HG02970 (cell line): Measurements from ENCODE around the gene SIRPG.

Experiments
- ATAC-seq: cut with Tn5 transposase; IDR thresholded peaks from one replicate; pipeline ENCODE4 v1.9.1; 2021; ENCODE audit warnings: mild to moderate bottlenecking, moderate library complexity, moderate number of reproducible peaks; ENCODE audit not compliant: unreplicated experiment, low FRiP score

SIRPG gene

GRCh38 chr20:1637226-1637625 lies 20.4 kb downstream of the SIRPG start:
- no peak for ATAC-seq

GRCh38 chr20:1636621-1637020 lies 21.0 kb downstream of the SIRPG start:
- no peak for ATAC-seq

- no peak for ATAC-seq
Measured at GRCh38 chr20:1635291-1635979, 22.1 kb downstream of the SIRPG start.

GRCh38 chr20:1633535-1633934 lies 24.0 kb downstream of the SIRPG start:
- ATAC-seq = no peak

- no peak for ATAC-seq
Measured at GRCh38 chr20:1632178-1632577, 25.4 kb downstream of the SIRPG start.

GRCh38 chr20:1631309-1632151 lies 26.0 kb downstream of the SIRPG start:
- no peak for ATAC-seq

- ATAC-seq = no peak
Measured at GRCh38 chr20:1630186-1630585, 27.4 kb downstream of the SIRPG start.

- ATAC-seq = no peak
Measured at GRCh38 chr20:1629321-1629720, 28.3 kb downstream of the SIRPG start.

- no peak for ATAC-seq
Measured at GRCh38 chr20:1628621-1629020, 29.0 kb downstream of the SIRPG start.

GRCh38 chr20:1627200-1627550 lies 30.4 kb downstream of the SIRPG start:
- ATAC-seq = no peak

GRCh38 chr20:1626528-1627199 lies 30.9 kb downstream of the SIRPG start:
- ATAC-seq = no peak

- ATAC-seq = no peak
Measured at GRCh38 chr20:1625083-1625690, 32.4 kb downstream of the SIRPG start.

GRCh38 chr20:1623501-1624205 lies 33.9 kb downstream of the SIRPG start:
- no peak for ATAC-seq

GRCh38 chr20:1622450-1622849 lies 35.1 kb downstream of the SIRPG start:
- no peak for ATAC-seq

- ATAC-seq = no peak
Measured at GRCh38 chr20:1621316-1621715, 36.3 kb downstream of the SIRPG start.

GRCh38 chr20:1619861-1620444 lies 37.6 kb downstream of the SIRPG start, which contains the start of gene SIRPB1:
Gene SIRPB1, minus strand, starts transcription at chr20:1620009. Its CDS starts 65 bp downstream, at chr20:1619944.
- no peak for ATAC-seq

- no peak for ATAC-seq
Measured at GRCh38 chr20:1618954-1619540, 38.5 kb downstream of the SIRPG start.

- ATAC-seq = no peak
Measured at GRCh38 chr20:1618479-1618878, 39.1 kb downstream of the SIRPG start.

- no peak for ATAC-seq
Measured at GRCh38 chr20:1616858-1617434, 40.6 kb downstream of the SIRPG start.
